ENCODE data around the gene GJD3.
A peak's percentile ranks its signal among the peaks of the same experiment; 100 is the strongest.

- no peak for TF ChIP-seq CTCF (IDR thresholded peaks at IDR 0.05)
- TF ChIP-seq POLR2A (IDR thresholded peaks at IDR 0.05), result peak in 1 of 3 donors; percentile 14
Observed at GRCh38 chr17:40320756-40321523, 43.6 kb downstream of the GJD3 start.

All from body of pancreas (tissue), 4 donors.